Measurements from ENCODE around the gene ZRANB3. TPM values are rescaled to one million over a fixed set of nuclear protein-coding genes. Genes with fewer than 3 reads are reported as not detected.

ZRANB3 gene
- total RNA-seq, 1 donor from 2014 or later, result 8.5 TPM

- Histone ChIP-seq H3K27me3 (ENCODE audit: control insufficient read depth, insufficient read depth, low read length) (no peaks in the 10 kb centered on the region), H3K4me3 (ENCODE audit: low read depth, low read length) (no peak overlapping the region), H3K36me3 (ENCODE audit: control insufficient read depth, insufficient read depth, low read length) (no peaks in the 10 kb centered on the region)
- TF ChIP-seq, protein P1, sequence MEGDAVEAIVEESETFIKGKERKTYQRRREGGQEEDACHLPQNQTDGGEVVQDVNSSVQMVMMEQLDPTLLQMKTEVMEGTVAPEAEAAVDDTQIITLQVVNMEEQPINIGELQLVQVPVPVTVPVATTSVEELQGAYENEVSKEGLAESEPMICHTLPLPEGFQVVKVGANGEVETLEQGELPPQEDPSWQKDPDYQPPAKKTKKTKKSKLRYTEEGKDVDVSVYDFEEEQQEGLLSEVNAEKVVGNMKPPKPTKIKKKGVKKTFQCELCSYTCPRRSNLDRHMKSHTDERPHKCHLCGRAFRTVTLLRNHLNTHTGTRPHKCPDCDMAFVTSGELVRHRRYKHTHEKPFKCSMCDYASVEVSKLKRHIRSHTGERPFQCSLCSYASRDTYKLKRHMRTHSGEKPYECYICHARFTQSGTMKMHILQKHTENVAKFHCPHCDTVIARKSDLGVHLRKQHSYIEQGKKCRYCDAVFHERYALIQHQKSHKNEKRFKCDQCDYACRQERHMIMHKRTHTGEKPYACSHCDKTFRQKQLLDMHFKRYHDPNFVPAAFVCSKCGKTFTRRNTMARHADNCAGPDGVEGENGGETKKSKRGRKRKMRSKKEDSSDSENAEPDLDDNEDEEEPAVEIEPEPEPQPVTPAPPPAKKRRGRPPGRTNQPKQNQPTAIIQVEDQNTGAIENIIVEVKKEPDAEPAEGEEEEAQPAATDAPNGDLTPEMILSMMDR (IDR thresholded peaks at IDR 0.05; ENCODE audit: insufficient read depth, low read length, poor library complexity, severe bottlenecking), result no peak
- DNase-seq (ENCODE audit: low read depth), result no peak
These were observed 356.8 kb downstream of the ZRANB3 start for GRCh38 chr2:135174049-135174809.

GRCh38 chr2:135169900-135170753 lies 360.9 kb downstream of the ZRANB3 start:
- H3K36me3 ChIP-seq (ENCODE audit: control insufficient read depth, insufficient read depth, low read length), result no peaks in the 10 kb centered on the region
- DNase-seq (ENCODE audit: low read depth), result no peak
- TF ChIP-seq, protein P1 (IDR thresholded peaks at IDR 0.05; ENCODE audit: insufficient read depth, low read length, poor library complexity, severe bottlenecking), result no peak

GRCh38 chr2:135168204-135168856 lies 362.7 kb downstream of the ZRANB3 start:
- no peak for DNase-seq (ENCODE audit: low read depth)
- Histone ChIP-seq H3K36me3 (ENCODE audit: control insufficient read depth, insufficient read depth, low read length) (no peaks in the 10 kb centered on the region), H3K27me3 (ENCODE audit: control insufficient read depth, insufficient read depth, low read length) (no peaks in the 10 kb centered on the region), H3K4me3 (ENCODE audit: low read depth, low read length) (no peak overlapping the region)
- TF ChIP-seq, protein P1 (IDR thresholded peaks at IDR 0.05; ENCODE audit: insufficient read depth, low read length, poor library complexity, severe bottlenecking), result no peak

More at GRCh38 chr2:135169900-135170753, 360.9 kb downstream of the ZRANB3 start:
- Histone ChIP-seq H3K27me3 (ENCODE audit: control insufficient read depth, insufficient read depth, low read length) (no peaks in the 10 kb centered on the region), H3K4me3 (ENCODE audit: low read depth, low read length) (no peak overlapping the region)

DNA sequence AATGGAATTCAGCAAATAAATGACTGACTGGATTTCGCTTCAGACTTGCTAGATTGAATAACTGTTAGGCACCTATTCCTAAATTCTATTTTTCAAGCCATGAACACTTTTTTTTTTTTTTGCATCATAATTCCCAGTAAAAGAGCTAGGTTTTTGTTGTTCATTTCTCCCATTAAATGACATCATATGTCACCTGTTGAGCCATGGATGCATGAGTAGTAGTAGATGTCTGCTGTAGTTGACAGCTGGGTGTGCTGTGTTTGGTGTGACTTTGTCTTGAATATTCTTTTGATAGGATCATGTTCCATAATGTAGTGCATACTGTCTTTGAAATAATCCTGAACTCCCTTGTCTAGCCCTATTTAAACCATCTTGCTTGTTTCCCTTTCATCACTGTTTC lies 363.7 kb downstream of the ZRANB3 start:
- H3K36me3 ChIP-seq (ENCODE audit: control insufficient read depth, insufficient read depth, low read length), result no peaks in the 10 kb centered on the region
- no peak overlapping the region for H3K4me3 ChIP-seq (ENCODE audit: low read depth, low read length)
- no peaks in the 10 kb centered on the region for H3K27me3 ChIP-seq (ENCODE audit: control insufficient read depth, insufficient read depth, low read length)

GRCh38 chr2:135164431-135164830 lies 366.6 kb downstream of the ZRANB3 start:
- DNase-seq (ENCODE audit: low read depth), result peak; percentile 44
- Histone ChIP-seq H3K36me3 (ENCODE audit: control insufficient read depth, insufficient read depth, low read length) (no peaks in the 10 kb centered on the region), H3K4me3 (ENCODE audit: low read depth, low read length) (no peak overlapping the region), H3K27me3 (ENCODE audit: control insufficient read depth, insufficient read depth, low read length) (no peaks in the 10 kb centered on the region)
- TF ChIP-seq, protein P1 (IDR thresholded peaks at IDR 0.05; ENCODE audit: insufficient read depth, low read length, poor library complexity, severe bottlenecking), result no peak

More for the DNA sequence above, 363.7 kb downstream of the ZRANB3 start:
- no peak for DNase-seq (ENCODE audit: low read depth)
- TF ChIP-seq, protein P1 (IDR thresholded peaks at IDR 0.05; ENCODE audit: insufficient read depth, low read length, poor library complexity, severe bottlenecking), result no peak
